ENCODE results near the gene AHRR. TPM values are rescaled to one million over a fixed set of nuclear protein-coding genes. Genes with fewer than 3 reads are reported as not detected.

Gene AHRR
- total RNA-seq, 1 experiment from 2014 or later = 3.2 TPM

DNA sequence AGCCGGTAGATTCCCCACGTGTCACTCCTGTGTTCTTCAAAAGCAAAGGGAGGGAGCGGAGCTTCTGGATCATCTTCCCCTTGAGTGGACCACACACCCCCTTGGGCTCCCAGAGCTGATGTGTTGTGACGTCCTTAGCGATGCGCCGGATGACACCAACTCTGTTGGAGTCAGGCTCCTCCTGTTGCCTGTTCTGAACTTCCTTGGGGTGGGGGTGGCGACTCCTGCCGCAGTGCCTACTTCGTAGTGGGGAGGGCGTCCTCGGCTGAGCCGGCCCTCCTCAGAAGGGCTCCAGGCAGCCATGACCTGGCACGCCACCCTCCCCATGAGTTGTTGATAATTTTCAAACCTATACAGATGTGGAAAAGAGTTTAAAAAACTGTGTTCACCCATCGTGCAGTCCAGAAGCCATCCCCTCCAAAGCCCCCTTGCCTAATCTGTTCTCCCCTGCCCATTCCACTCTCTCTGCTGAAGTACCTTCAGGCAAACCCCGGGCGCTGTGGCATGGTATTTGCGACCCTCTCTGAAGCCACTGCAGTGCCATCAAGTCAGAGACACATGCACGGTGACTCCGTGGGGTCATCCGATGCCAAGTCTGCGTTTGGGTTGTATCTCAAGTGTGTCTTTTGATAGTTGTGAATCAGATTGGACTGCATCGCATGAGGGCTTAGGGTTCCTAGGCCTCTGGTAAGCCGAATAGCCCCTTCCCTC, 138.2 kb downstream of the AHRR start:
- BruUV-seq (replicated peaks) = no TSS peak
- ChIA-PET POLR2A (interaction anchor here (1.1 to 3.8 kb wide), 3 partner anchors 10 to 13 kb away, joined by 6 to 14 read pairs (median 7); no protein-coding TSS in a partner anchor), CTCF (interaction anchor here (0.7 to 0.9 kb wide), 2 partner anchors 13 to 14 kb away, joined by 3 read pairs; no protein-coding TSS in a partner anchor)
- Mint-ChIP-seq H3K36me3 (ENCODE audit: insufficient read depth, unreplicated experiment) (peaks cover 69% of the 10 kb centered on the region), H3K27me3 (ENCODE audit: insufficient read depth, unreplicated experiment) (no peaks in the 10 kb centered on the region), H3K4me3 (ENCODE audit: unreplicated experiment) (no peak overlapping the region), H3K9me3 (ENCODE audit: unreplicated experiment) (no peaks in the 10 kb centered on the region), H3K4me1 (ENCODE audit: insufficient read depth, unreplicated experiment) (peaks cover 19% of the 10 kb centered on the region), H3K27ac (ENCODE audit: low read depth, unreplicated experiment) (peak overlapping the region; percentile 65)
- TF ChIP-seq, protein P1, sequence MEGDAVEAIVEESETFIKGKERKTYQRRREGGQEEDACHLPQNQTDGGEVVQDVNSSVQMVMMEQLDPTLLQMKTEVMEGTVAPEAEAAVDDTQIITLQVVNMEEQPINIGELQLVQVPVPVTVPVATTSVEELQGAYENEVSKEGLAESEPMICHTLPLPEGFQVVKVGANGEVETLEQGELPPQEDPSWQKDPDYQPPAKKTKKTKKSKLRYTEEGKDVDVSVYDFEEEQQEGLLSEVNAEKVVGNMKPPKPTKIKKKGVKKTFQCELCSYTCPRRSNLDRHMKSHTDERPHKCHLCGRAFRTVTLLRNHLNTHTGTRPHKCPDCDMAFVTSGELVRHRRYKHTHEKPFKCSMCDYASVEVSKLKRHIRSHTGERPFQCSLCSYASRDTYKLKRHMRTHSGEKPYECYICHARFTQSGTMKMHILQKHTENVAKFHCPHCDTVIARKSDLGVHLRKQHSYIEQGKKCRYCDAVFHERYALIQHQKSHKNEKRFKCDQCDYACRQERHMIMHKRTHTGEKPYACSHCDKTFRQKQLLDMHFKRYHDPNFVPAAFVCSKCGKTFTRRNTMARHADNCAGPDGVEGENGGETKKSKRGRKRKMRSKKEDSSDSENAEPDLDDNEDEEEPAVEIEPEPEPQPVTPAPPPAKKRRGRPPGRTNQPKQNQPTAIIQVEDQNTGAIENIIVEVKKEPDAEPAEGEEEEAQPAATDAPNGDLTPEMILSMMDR (IDR thresholded peaks at IDR 0.05; ENCODE audit: unreplicated experiment) = no peak
- intact Hi-C loops (cut with micrococcal nuclease) = no loop called here
- DNase-seq (ENCODE audit: unreplicated experiment) = no peak

- Mint-ChIP-seq H3K4me3 (ENCODE audit: unreplicated experiment) (no peak overlapping the region), H3K36me3 (ENCODE audit: insufficient read depth, unreplicated experiment) (peaks cover 64% of the 10 kb centered on the region), H3K27me3 (ENCODE audit: insufficient read depth, unreplicated experiment) (no peaks in the 10 kb centered on the region), H3K4me1 (ENCODE audit: insufficient read depth, unreplicated experiment) (peaks cover 19% of the 10 kb centered on the region), H3K27ac (ENCODE audit: low read depth, unreplicated experiment) (peak overlapping the region; percentile 65), H3K9me3 (ENCODE audit: unreplicated experiment) (no peaks in the 10 kb centered on the region)
- CTCF ChIA-PET = interaction anchor here (0.9 kb wide), 1 partner anchor 13 kb away, joined by 3 read pairs; no protein-coding TSS in a partner anchor
- intact Hi-C loops (cut with micrococcal nuclease) = no loop called here
- DNase-seq (ENCODE audit: unreplicated experiment) = no peak
- no TSS peak for BruUV-seq (replicated peaks)
- POLR2A ChIA-PET = interaction anchor here (1.1 to 3.8 kb wide), 2 partner anchors 10 to 12 kb away, joined by 6 to 14 read pairs; no protein-coding TSS in a partner anchor
- TF ChIP-seq, protein P1 (IDR thresholded peaks at IDR 0.05; ENCODE audit: unreplicated experiment) = no peak
These were observed 138.7 kb downstream of the AHRR start for GRCh38 chr5:460273-460625.

DNA sequence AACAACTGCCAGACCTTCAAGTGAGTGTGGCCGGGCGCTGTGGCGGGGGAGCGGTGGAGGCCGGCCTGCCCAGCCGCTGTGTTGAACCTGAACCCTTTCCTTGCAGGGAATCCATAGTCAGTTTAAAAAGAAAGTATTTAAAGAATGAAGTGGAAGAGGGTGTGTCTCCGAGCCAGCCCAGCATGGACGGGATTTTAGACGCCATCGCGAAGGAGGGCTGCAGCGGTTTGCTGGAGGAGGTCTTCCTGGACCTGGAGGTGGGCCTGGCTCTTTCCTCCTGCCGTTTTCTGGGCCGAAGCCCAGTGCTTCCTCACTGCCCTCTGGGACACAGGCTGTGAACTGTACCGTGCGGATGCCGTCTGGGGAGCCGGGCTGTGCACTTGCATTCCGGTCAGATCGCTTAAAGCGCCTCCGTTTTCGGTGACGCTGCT, 140.6 kb downstream of the AHRR start:
- Mint-ChIP-seq H3K36me3 (ENCODE audit: insufficient read depth, unreplicated experiment) (peaks cover 57% of the 10 kb centered on the region), H3K27ac (ENCODE audit: low read depth, unreplicated experiment) (no peak overlapping the region), H3K4me1 (ENCODE audit: insufficient read depth, unreplicated experiment) (peaks cover 19% of the 10 kb centered on the region), H3K27me3 (ENCODE audit: insufficient read depth, unreplicated experiment) (no peaks in the 10 kb centered on the region), H3K4me3 (ENCODE audit: unreplicated experiment) (no peak overlapping the region), H3K9me3 (ENCODE audit: unreplicated experiment) (no peaks in the 10 kb centered on the region)
- CTCF ChIA-PET = no interaction called here
- intact Hi-C loops (cut with micrococcal nuclease) = no loop called here
- DNase-seq (ENCODE audit: unreplicated experiment) = no peak
- POLR2A ChIA-PET = interaction anchor here (1.1 kb wide), 1 partner anchor 10 kb away, joined by 4 read pairs; no protein-coding TSS in a partner anchor
- TF ChIP-seq, protein P1 (IDR thresholded peaks at IDR 0.05; ENCODE audit: unreplicated experiment) = no peak
- BruUV-seq (replicated peaks) = no TSS peak

DNA sequence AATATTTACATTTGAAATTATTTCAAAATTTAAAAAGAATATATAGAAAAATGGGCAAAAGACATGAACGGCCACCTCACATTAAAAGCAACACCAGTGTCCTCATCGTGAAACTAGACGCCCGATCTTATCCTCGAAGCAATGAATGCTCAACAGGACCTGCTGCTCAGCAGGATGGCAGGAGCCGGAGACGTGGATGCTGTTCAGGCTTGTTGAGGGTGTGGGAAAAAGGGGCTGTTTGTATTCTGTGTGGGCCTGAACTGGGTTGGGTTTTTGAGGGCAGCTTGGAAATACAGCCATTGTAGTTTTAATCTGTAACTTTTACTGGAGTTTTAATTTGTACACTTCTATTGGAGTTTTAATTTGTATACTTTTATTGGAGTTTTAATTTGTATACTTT, 141.8 kb downstream of the AHRR start:
- TF ChIP-seq, protein P1 (IDR thresholded peaks at IDR 0.05; ENCODE audit: unreplicated experiment) = no peak
- Mint-ChIP-seq H3K9me3 (ENCODE audit: unreplicated experiment) (no peaks in the 10 kb centered on the region), H3K27ac (ENCODE audit: low read depth, unreplicated experiment) (no peak overlapping the region), H3K27me3 (ENCODE audit: insufficient read depth, unreplicated experiment) (no peaks in the 10 kb centered on the region), H3K4me1 (ENCODE audit: insufficient read depth, unreplicated experiment) (peaks cover 15% of the 10 kb centered on the region), H3K4me3 (ENCODE audit: unreplicated experiment) (no peak overlapping the region), H3K36me3 (ENCODE audit: insufficient read depth, unreplicated experiment) (peaks cover 53% of the 10 kb centered on the region)
- intact Hi-C loops (cut with micrococcal nuclease) = no loop called here
- no TSS peak for BruUV-seq (replicated peaks)
- CTCF ChIA-PET = no interaction called here
- POLR2A ChIA-PET = no interaction called here
- no peak for DNase-seq (ENCODE audit: unreplicated experiment)
